ENCODE data around the gene HS3ST3B1. TPM values are rescaled to one million over a fixed set of nuclear protein-coding genes. Genes with fewer than 3 reads are reported as not detected.

The HS3ST3B1 gene
- total RNA-seq, 1 experiment from 2014 or later: 2.4 TPM

- H3K36me3 ChIP-seq (ENCODE audit: control insufficient read depth in 1 of 2, insufficient read depth in 2 of 2, low read length in 2 of 2): no peaks in the 10 kb centered on the region
- intact Hi-C loops (cut with micrococcal nuclease): loop anchor here (1.0 to 10.0 kb wide), 5 partner anchors 257 to 1270 kb away; no protein-coding TSS in a partner anchor
- no peaks in the 10 kb centered on the region for H3K9me3 ChIP-seq (ENCODE audit: control insufficient read depth in 1 of 2, insufficient read depth in 1 of 2, low read depth in 1 of 2, low read length in 2 of 2)
- POLR2A ChIA-PET: no interaction called here
- no peaks in the 10 kb centered on the region for H3K27me3 ChIP-seq (ENCODE audit: insufficient read depth, low read length)
- H3K4me3 ChIP-seq (replicated peaks in 1 of 2; ENCODE audit: low read depth in 1 of 2, low read length in 2 of 2): peak overlapping the region; percentile 35 to 59
- CTCF ChIA-PET: interaction anchor here (1.0 to 3.3 kb wide), 4 partner anchors 372 to 708 kb away, joined by 3 to 38 read pairs (median 4); no protein-coding TSS in a partner anchor
- RAD21 ChIA-PET (ENCODE audit: low non-redundant PET in 1 of 2, low total read pairs in 2 of 2, uncharacterized antibody in 2 of 2, unreplicated experiment in 2 of 2): interaction anchor here in 1 of 2 experiments (0.9 kb wide), 1 partner anchor 704 kb away, joined by 3 read pairs; no protein-coding TSS in a partner anchor
- peaks cover 11 to 28% of the 10 kb centered on the region in 2 experiments; a peak in 3 of 4 replicates for H3K4me1 ChIP-seq (ENCODE audit: control insufficient read depth in 1 of 2, insufficient read depth in 2 of 2, low read length in 2 of 2)
- TF ChIP-seq CEBPB (IDR thresholded peaks at IDR 0.05; ENCODE audit: low read depth) (no peak), POLR2AphosphoS5 (IDR thresholded peaks at IDR 0.05; ENCODE audit: low read depth, low read length) (no peak), EZH2phosphoT487 (IDR thresholded peaks at IDR 0.05; ENCODE audit: borderline replicate concordance) (no peak), POLR2A (IDR thresholded peaks at IDR 0.05; ENCODE audit: borderline replicate concordance, extremely low read depth, insufficient read depth, insufficient read length) (no peak)
- DNase-seq (ENCODE audit: low read depth, low spot score) (no peak), ATAC-seq (no peak)
- no peaks in the 10 kb centered on the region for H3K9me2 ChIP-seq (ENCODE audit: insufficient read depth)
- H3K27ac ChIP-seq (ENCODE audit: low read depth, low read length): no peak overlapping the region; the same call in 1 of the 2 replicates
- H3K79me2 ChIP-seq (ENCODE audit: insufficient read depth, low read length): no peaks in the 10 kb centered on the region
- peak overlapping the region; percentile 49; the same call in 1 of the 2 replicates for H3K9ac ChIP-seq (ENCODE audit: low read length)
- H3K4me2 ChIP-seq (ENCODE audit: low read length): peak overlapping the region; percentile 89
- H2AFZ ChIP-seq (ENCODE audit: low read depth, low read length, poor library complexity, severe bottlenecking): no peak overlapping the region
- no peaks in the 10 kb centered on the region for H4K20me1 ChIP-seq (ENCODE audit: insufficient read depth)
- no TSS peak for BruUV-seq (replicated peaks)
These were observed 1.2 kb downstream of the HS3ST3B1 start for GRCh38 chr17:14302091-14302430.

GRCh38 chr17:14302431-14303099 is 1.7 kb downstream of the HS3ST3B1 start:
- Histone ChIP-seq H3K9me3 (ENCODE audit: control insufficient read depth in 1 of 2, insufficient read depth in 1 of 2, low read depth in 1 of 2, low read length in 2 of 2) (no peaks in the 10 kb centered on the region), H3K9me2 (ENCODE audit: insufficient read depth) (no peaks in the 10 kb centered on the region), H4K20me1 (ENCODE audit: insufficient read depth) (no peaks in the 10 kb centered on the region), H3K27me3 (ENCODE audit: insufficient read depth, low read length) (no peaks in the 10 kb centered on the region), H3K79me2 (ENCODE audit: insufficient read depth, low read length) (no peaks in the 10 kb centered on the region), H3K36me3 (ENCODE audit: control insufficient read depth in 1 of 2, insufficient read depth in 2 of 2, low read length in 2 of 2) (no peaks in the 10 kb centered on the region), H3K4me1 (ENCODE audit: control insufficient read depth in 1 of 2, insufficient read depth in 2 of 2, low read length in 2 of 2) (peaks cover 11 to 28% of the 10 kb centered on the region in 2 experiments; a peak in 3 of 4 replicates), H3K4me3 (replicated peaks in 1 of 2; ENCODE audit: low read depth in 1 of 2, low read length in 2 of 2) (peak overlapping the region; percentile 35 to 59), H3K4me2 (ENCODE audit: low read length) (peak overlapping the region; percentile 89), H3K27ac (ENCODE audit: low read depth, low read length) (no peak overlapping the region; the same call in 1 of the 2 replicates), H2AFZ (ENCODE audit: low read depth, low read length, poor library complexity, severe bottlenecking) (peak overlapping the region; percentile 45), H3K9ac (ENCODE audit: low read length) (peak overlapping the region; percentile 6; the same call in 1 of the 2 replicates)
- DNase-seq (ENCODE audit: low read depth, low spot score) (peak; percentile 41), ATAC-seq (peak; percentile 56)
- ChIA-PET RAD21 (ENCODE audit: low non-redundant PET in 1 of 2, low total read pairs in 2 of 2, uncharacterized antibody in 2 of 2, unreplicated experiment in 2 of 2) (interaction anchor here in 1 of 2 experiments (0.9 kb wide), 1 partner anchor 704 kb away, joined by 3 read pairs; no protein-coding TSS in a partner anchor), POLR2A (no interaction called here), CTCF (interaction anchor here (1.0 to 3.3 kb wide), 3 partner anchors 373 to 707 kb away, joined by 3 to 38 read pairs (median 3); no protein-coding TSS in a partner anchor)
- BruUV-seq (replicated peaks): no TSS peak
- TF ChIP-seq ZNF274 (IDR thresholded peaks at IDR 0.05; ENCODE audit: low read depth, low read length) (no peak), POLR2AphosphoS5 (IDR thresholded peaks at IDR 0.05; ENCODE audit: low read depth, low read length) (no peak), TCF7L2 (IDR thresholded peaks at IDR 0.05; ENCODE audit: borderline replicate concordance, extremely low read depth, insufficient read depth, insufficient read length) (peak; percentile 95), SIN3A (IDR thresholded peaks at IDR 0.05; ENCODE audit: low read depth) (no peak), RAD21 (IDR thresholded peaks at IDR 0.05; ENCODE audit: low read depth) (peak; percentile 75), CTCF (IDR thresholded peaks at IDR 0.05 in 2 of 3, conservative IDR thresholded peaks at IDR 0.05 in 1 of 3; ENCODE audit: borderline replicate concordance in 1 of 3, insufficient read depth in 1 of 3, low read depth in 2 of 3, low read length in 2 of 3) (peak; percentile 54 to 81 (median 79)), ZFX (IDR thresholded peaks at IDR 0.05) (no peak), EZH2phosphoT487 (IDR thresholded peaks at IDR 0.05; ENCODE audit: borderline replicate concordance) (no peak), FOSL1 (IDR thresholded peaks at IDR 0.05; ENCODE audit: low read depth) (no peak)
- TF ChIP-seq, protein P1, sequence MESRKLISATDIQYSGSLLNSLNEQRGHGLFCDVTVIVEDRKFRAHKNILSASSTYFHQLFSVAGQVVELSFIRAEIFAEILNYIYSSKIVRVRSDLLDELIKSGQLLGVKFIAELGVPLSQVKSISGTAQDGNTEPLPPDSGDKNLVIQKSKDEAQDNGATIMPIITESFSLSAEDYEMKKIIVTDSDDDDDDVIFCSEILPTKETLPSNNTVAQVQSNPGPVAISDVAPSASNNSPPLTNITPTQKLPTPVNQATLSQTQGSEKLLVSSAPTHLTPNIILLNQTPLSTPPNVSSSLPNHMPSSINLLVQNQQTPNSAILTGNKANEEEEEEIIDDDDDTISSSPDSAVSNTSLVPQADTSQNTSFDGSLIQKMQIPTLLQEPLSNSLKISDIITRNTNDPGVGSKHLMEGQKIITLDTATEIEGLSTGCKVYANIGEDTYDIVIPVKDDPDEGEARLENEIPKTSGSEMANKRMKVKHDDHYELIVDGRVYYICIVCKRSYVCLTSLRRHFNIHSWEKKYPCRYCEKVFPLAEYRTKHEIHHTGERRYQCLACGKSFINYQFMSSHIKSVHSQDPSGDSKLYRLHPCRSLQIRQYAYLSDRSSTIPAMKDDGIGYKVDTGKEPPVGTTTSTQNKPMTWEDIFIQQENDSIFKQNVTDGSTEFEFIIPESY (IDR thresholded peaks at IDR 0.05; ENCODE audit: extremely low read depth, insufficient replicate concordance, low read length): no peak
- TF ChIP-seq, protein P2, sequence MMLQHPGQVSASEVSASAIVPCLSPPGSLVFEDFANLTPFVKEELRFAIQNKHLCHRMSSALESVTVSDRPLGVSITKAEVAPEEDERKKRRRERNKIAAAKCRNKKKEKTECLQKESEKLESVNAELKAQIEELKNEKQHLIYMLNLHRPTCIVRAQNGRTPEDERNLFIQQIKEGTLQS (IDR thresholded peaks at IDR 0.05): no peak
- intact Hi-C loops (cut with micrococcal nuclease): loop anchor here (1.0 to 10.0 kb wide), 5 partner anchors 258 to 1270 kb away; no protein-coding TSS in a partner anchor
